Lung (tissue), 12 donors: ENCODE results near the gene SHISA7. TPM values are rescaled to one million over a fixed set of nuclear protein-coding genes. Genes with fewer than 3 reads are reported as not detected.

Source experiments
- ATAC-seq: fragments of 200-7000 bp; cut with Tn5 transposase; one replicate; pipeline ENCODE4 v1.9.1; 2020; ENCODE audit warnings: moderate number of reproducible peaks; ENCODE audit not compliant: insufficient read depth, low FRiP score
- DNase-seq, 3 donors: peaks; one replicate each; pipeline ENCODE4 v3.0.0-alpha.2; 2013 to 2017
- H3K27ac ChIP-seq, 2 donors: one replicate each; pipeline ENCODE4 v1.5.1; 2013; ENCODE audit warnings: mild to moderate bottlenecking in 2 of 2, moderate library complexity in 2 of 2, control low read depth in 1 of 2, inconsistent platforms in 1 of 2, low read depth in 1 of 2, low read length in 1 of 2
- H3K27me3 ChIP-seq, 3 donors: one replicate each; pipeline ENCODE4 v1.5.1; 2013; ENCODE audit warnings: low read length in 2 of 3; ENCODE audit not compliant: control insufficient read depth in 3 of 3, insufficient read depth in 3 of 3
- H3K36me3 ChIP-seq, 4 donors: one replicate each; pipeline ENCODE4 v1.5.1; 2013; ENCODE audit warnings: low read length in 4 of 4, mild to moderate bottlenecking in 1 of 4, moderate library complexity in 1 of 4; ENCODE audit not compliant: control insufficient read depth in 4 of 4, insufficient read depth in 4 of 4
- H3K4me1 ChIP-seq, 5 donors: one replicate each; pipeline ENCODE4 v1.5.1; 2013; ENCODE audit warnings: low read length in 5 of 5, mild to moderate bottlenecking in 2 of 5, moderate library complexity in 1 of 5; ENCODE audit not compliant: control insufficient read depth in 5 of 5, insufficient read depth in 5 of 5
- H3K4me3 ChIP-seq: one replicate; pipeline ENCODE4 v1.5.1; 2013; ENCODE audit warnings: mild to moderate bottlenecking, control low read depth, moderate library complexity
- H3K9ac ChIP-seq, 2 donors: one replicate each; pipeline ENCODE4 v1.5.1; 2013; ENCODE audit warnings: low read length in 2 of 2, control low read depth in 1 of 2; ENCODE audit not compliant: insufficient read depth in 1 of 2
- H3K9me3 ChIP-seq, 4 donors: one replicate each; pipeline ENCODE4 v1.5.1; 2013; ENCODE audit warnings: low read length in 3 of 4, mild to moderate bottlenecking in 1 of 4, moderate library complexity in 1 of 4; ENCODE audit not compliant: control insufficient read depth in 4 of 4, insufficient read depth in 3 of 4
- CTCF ChIP-seq: IDR thresholded peaks from 2 replicates; pipeline ENCODE4 v1.5.1; 2012; ENCODE audit warnings: mild to moderate bottlenecking; ENCODE audit errors: control extremely low read depth, extremely low read depth
- whole genome bisulfite sequencing, 2 donors: extraction: QIAGEN DNeasy Blood & Tissue Kit; methylation state at CpG; one replicate each; pipeline ENCODE4 v1.1.7; 2013; 5-methylcytosine and 5-hydroxymethylcytosine counted together
- polyA plus RNA-seq, 2 donors: library from polyadenylated mRNA; stranded (reverse); fragments of 200-250 nt; gene quantifications; one replicate each; pipeline ENCODE4 v1.2.1, GENCODE V29; 2013
- total RNA-seq, 2 donors: library from RNA; depleted of rRNA in 1 of 2; stranded (reverse); fragments of >200 nt in 1 of 2; gene quantifications; one replicate each; pipeline ENCODE4 v1.2.1, GENCODE V29; 2014 to 2021
- donor health status: control.
- donor health status: control.
- donor health status: Bipolar disorder and iron deficiency.
- donor health status: healthy.
- donor health status: DM: yes; HTN: yes; CAD: no.

SHISA7 gene
- total and polyA plus RNA-seq, 4 donors: 0.03 to 0.14 TPM; not detected in 2

DNA sequence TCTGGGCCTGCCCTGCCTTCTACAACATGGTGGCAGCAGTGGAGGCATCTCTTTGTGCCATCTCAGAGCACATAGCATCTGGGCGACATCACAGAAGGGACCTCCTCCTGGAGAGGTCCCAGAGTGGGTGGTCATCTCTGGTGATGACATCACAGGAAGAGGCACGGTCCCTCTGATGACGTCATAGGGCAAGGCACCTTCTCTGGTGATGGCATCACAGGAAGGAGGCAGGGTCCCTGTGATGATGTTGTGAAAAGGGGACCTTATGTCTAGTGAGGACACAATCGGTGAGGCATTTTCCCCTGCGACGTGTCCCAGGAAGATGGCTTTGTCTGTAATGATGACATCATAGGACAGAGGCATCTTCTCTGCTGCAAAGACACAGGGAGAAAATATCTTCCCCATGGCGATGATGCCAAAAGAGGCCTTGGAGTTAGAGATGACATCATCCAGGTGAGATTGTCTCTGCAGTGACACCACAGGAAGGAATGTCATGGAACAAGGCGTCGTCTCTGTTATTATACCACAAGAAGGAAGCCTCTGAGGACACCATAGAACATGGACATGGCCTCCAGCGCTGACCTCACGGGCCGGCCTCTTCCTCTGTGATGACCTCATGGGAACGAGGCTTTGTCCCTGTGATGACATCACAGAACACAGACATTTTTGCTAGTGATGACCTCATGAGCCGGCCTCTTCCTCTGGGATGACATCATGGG lies 10.7 kb downstream of the SHISA7 start:
- no peak for TF ChIP-seq CTCF
- Histone ChIP-seq H3K4me3 (no peak overlapping the region), H3K27me3 (peaks cover 8 to 31% (median 23%) of the 10 kb centered on the region in 3 donors), H3K9ac (no peak overlapping the region), H3K27ac (no peak overlapping the region), H3K36me3 (no peaks in the 10 kb centered on the region), H3K9me3 (peaks cover 0 to 6% (median 0%) of the 10 kb centered on the region in 4 donors), H3K4me1 (no peaks in the 10 kb centered on the region)
- ATAC-seq (no peak), DNase-seq (no peak)
- 84 to 88% methylated on average over 14 of the region's 14 CpGs for WGBS, 2 donors

GRCh38 chr19:55431183-55431582 lies 11.9 kb downstream of the SHISA7 start:
- 82 to 94% methylated on average over 1 of the region's 1 CpG for WGBS, 2 donors
- peaks cover 0 to 6% (median 0%) of the 10 kb centered on the region in 4 donors for H3K9me3 ChIP-seq
- no peak overlapping the region for H3K27ac ChIP-seq
- H3K9ac ChIP-seq: no peak overlapping the region
- ATAC-seq: no peak
- no peak overlapping the region for H3K4me3 ChIP-seq
- no peak for TF ChIP-seq CTCF
- peaks cover 8 to 36% (median 23%) of the 10 kb centered on the region in 3 donors for H3K27me3 ChIP-seq
- DNase-seq: no peak
- no peaks in the 10 kb centered on the region for H3K4me1 ChIP-seq
- H3K36me3 ChIP-seq: no peaks in the 10 kb centered on the region

DNA sequence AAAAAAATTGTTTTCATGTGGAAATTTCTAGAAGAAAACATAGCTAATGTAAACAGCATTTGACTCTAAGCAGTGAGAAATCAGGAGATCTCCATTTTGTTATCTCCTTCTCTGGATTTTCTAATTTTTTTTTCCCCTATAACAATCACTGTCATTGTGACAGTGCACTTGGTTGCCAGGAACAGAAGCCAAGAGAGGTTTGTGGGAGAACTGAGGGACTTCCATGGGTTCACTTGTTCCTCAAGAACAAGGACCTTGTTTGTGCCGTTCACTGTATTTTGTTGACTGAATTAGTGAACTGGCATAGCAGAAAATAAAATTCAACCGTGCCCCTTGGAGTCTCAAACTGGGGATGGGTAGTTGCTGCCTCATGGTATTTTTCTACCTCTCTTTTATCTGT lies 17.1 kb downstream of the SHISA7 start:
- Histone ChIP-seq H3K9ac (no peak overlapping the region), H3K9me3 (peaks cover 0 to 10% (median 0%) of the 10 kb centered on the region in 4 donors), H3K4me3 (no peak overlapping the region), H3K27ac (no peak overlapping the region), H3K27me3 (peaks cover 0 to 12% (median 6%) of the 10 kb centered on the region in 3 donors), H3K36me3 (no peaks in the 10 kb centered on the region), H3K4me1 (no peaks in the 10 kb centered on the region)
- no peak for DNase-seq
- 60 to 79% methylated on average over 2 of the region's 2 CpGs for WGBS, 2 donors
- ATAC-seq: no peak
- no peak for TF ChIP-seq CTCF
